ENCODE measurements around the gene SLC19A1. TPM values are rescaled to one million over a fixed set of nuclear protein-coding genes. Genes with fewer than 3 reads are reported as not detected.

Gene SLC19A1
- total and polyA plus RNA-seq, 4 experiments from 2014 or later, result 7.4 to 9.8 (median 8.2) TPM

GRCh38 chr21:45478816-45479669 is 63.2 kb downstream of the SLC19A1 start:
- ChIA-PET POLR2A (ENCODE audit: partially characterized antibody) (interaction anchor here (0.8 to 1.4 kb wide), 4 partner anchors 62 to 191 kb away, joined by 3 to 4 read pairs (median 3); partner anchors contain the start of gene POFUT2), CTCF (ENCODE audit: partially characterized antibody) (interaction anchor here (0.9 to 1.3 kb wide), 6 partner anchors 113 to 444 kb away, joined by 3 to 5 read pairs (median 3); no protein-coding TSS in a partner anchor)
- Mint-ChIP-seq H3K9me3 (peaks cover 0 to 4% (median 0%) of the 10 kb centered on the region in 8 donors), H3K4me3 (peak overlapping the region; percentile 85 to 94 (median 90)), H3K4me1 (peaks cover 23 to 40% (median 33%) of the 10 kb centered on the region in 4 donors), H3K36me3 (no peaks in the 10 kb centered on the region), H3K27me3 (no peaks in the 10 kb centered on the region), H3K27ac (peak overlapping the region; percentile 88 to 99 (median 97))
- Histone ChIP-seq H3K27ac (ENCODE audit: low read depth, low read length) (peak overlapping the region; percentile 41), H3K4me1 (ENCODE audit: insufficient read depth, low read length) (peaks cover 38% of the 10 kb centered on the region), H3K4me3 (ENCODE audit: low read length in 2 of 2) (peak overlapping the region; percentile 57 to 66), H3K36me3 (ENCODE audit: insufficient read depth, low read length) (no peaks in the 10 kb centered on the region), H3K9me3 (ENCODE audit: control insufficient read depth in 1 of 2, low read length in 2 of 2) (no peaks in the 10 kb centered on the region), H3K27me3 (ENCODE audit: insufficient read depth, low read length) (no peaks in the 10 kb centered on the region)
- intact Hi-C loops (cut with micrococcal nuclease), result loop anchor here (1.0 to 10.0 kb wide), 3 partner anchors 72 to 446 kb away; no protein-coding TSS in a partner anchor
- peak in 1 of 5 donors; percentile 16 for DNase-seq

- intact Hi-C loops (cut with micrococcal nuclease), result loop anchor here (1.0 to 10.0 kb wide), 3 partner anchors 73 to 447 kb away; no protein-coding TSS in a partner anchor
- peak; percentile 80 to 83 (median 81) for DNase-seq
- ChIA-PET CTCF (ENCODE audit: partially characterized antibody) (interaction anchor here (0.9 to 1.4 kb wide), 6 partner anchors 85 to 445 kb away, joined by 3 to 5 read pairs (median 3); no protein-coding TSS in a partner anchor), POLR2A (ENCODE audit: partially characterized antibody) (interaction anchor here (0.8 to 1.4 kb wide), 5 partner anchors 63 to 190 kb away, joined by 3 to 4 read pairs (median 3); partner anchors contain the start of gene POFUT2)
- Mint-ChIP-seq H3K36me3 (no peaks in the 10 kb centered on the region), H3K4me1 (peaks cover 23 to 37% (median 32%) of the 10 kb centered on the region in 4 donors), H3K9me3 (peaks cover 0 to 2% (median 0%) of the 10 kb centered on the region in 8 donors), H3K4me3 (peak overlapping the region; percentile 85 to 94 (median 90)), H3K27ac (peak overlapping the region; percentile 88 to 99 (median 97)), H3K27me3 (no peaks in the 10 kb centered on the region)
- H3K9me3 ChIP-seq (ENCODE audit: control insufficient read depth in 1 of 2, low read length in 2 of 2), result no peaks in the 10 kb centered on the region
- H3K27ac ChIP-seq (ENCODE audit: low read depth, low read length), result peak overlapping the region; percentile 41
- H3K27me3 ChIP-seq (ENCODE audit: insufficient read depth, low read length), result no peaks in the 10 kb centered on the region
- peak overlapping the region; percentile 57 to 66 for H3K4me3 ChIP-seq (ENCODE audit: low read length in 2 of 2)
- H3K4me1 ChIP-seq (ENCODE audit: insufficient read depth, low read length), result peaks cover 34% of the 10 kb centered on the region
- H3K36me3 ChIP-seq (ENCODE audit: insufficient read depth, low read length), result no peaks in the 10 kb centered on the region
Measured at GRCh38 chr21:45478115-45478801, 64.0 kb downstream of the SLC19A1 start.

DNA sequence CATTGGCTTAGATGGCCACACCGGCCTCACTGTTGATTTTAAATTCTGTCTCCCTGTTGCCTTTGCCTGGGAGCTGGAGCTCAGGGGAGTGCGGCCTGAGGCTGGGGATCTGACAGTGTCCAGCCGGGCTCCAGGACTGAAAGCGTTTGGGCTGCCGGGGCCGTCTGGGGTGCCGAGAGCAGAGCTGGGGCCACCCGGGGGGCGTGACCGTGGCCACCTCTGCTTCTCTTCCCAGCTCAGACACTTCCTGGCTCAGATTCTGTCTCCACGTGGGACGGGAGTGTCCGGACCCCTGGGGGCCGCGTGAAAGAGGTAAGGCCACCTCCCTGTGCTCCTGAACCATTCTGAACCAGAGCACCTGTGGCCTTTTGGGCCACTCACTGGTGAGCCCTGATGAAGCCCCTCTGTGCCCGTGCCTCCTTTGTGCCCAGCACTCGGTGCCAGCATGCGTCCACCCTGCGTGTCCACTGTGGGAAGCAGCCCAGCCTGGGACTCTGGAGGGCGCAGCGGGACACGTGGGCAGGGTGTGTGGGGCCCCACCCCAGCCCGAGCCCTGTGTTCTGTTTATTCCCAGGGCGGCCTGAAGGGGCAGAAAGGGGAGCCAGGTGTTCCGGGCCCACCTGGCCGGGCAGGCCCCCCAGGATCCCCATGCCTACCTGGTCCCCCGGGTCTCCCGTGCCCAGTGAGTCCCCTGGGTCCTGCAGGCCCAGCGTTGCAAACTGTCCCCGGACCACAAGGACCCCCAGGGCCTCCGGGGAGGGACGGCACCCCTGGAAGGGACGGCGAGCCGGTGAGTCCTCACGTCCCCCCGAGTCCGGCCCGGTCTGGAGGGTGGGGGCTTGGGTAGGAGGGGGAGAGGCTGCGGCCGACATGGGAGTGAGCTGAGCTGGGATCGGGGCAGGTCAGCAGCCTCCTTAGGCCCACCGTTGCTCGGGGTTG is 64.8 kb downstream of the SLC19A1 start:
- Histone ChIP-seq H3K4me3 (ENCODE audit: low read length in 2 of 2) (peak overlapping the region in 1 of 2 donors; percentile 66), H3K36me3 (ENCODE audit: insufficient read depth, low read length) (no peaks in the 10 kb centered on the region), H3K4me1 (ENCODE audit: insufficient read depth, low read length) (peaks cover 31% of the 10 kb centered on the region), H3K27ac (ENCODE audit: low read depth, low read length) (peak overlapping the region; percentile 41), H3K9me3 (ENCODE audit: control insufficient read depth in 1 of 2, low read length in 2 of 2) (no peaks in the 10 kb centered on the region), H3K27me3 (ENCODE audit: insufficient read depth, low read length) (no peaks in the 10 kb centered on the region)
- ChIA-PET POLR2A (ENCODE audit: partially characterized antibody) (interaction anchor here (1.0 to 1.4 kb wide), 3 partner anchors 64 to 119 kb away, joined by 3 to 4 read pairs (median 4); no protein-coding TSS in a partner anchor), CTCF (ENCODE audit: partially characterized antibody) (interaction anchor here (1.0 to 1.4 kb wide), 5 partner anchors 85 to 446 kb away, joined by 3 to 5 read pairs (median 3); no protein-coding TSS in a partner anchor)
- H3K9me3 Mint-ChIP-seq, result peaks cover 0 to 2% (median 0%) of the 10 kb centered on the region in 8 donors
- DNase-seq, result no peak
- H3K36me3 Mint-ChIP-seq, result no peaks in the 10 kb centered on the region
- H3K27ac Mint-ChIP-seq, result peak overlapping the region; percentile 88 to 99 (median 97)
- H3K4me1 Mint-ChIP-seq, result peaks cover 20 to 33% (median 28%) of the 10 kb centered on the region in 4 donors
- H3K4me3 Mint-ChIP-seq, result peak overlapping the region; percentile 85 to 94 (median 90)
- intact Hi-C loops (cut with micrococcal nuclease), result loop anchor here (1.0 to 10.0 kb wide), 3 partner anchors 74 to 447 kb away; no protein-coding TSS in a partner anchor
- no peaks in the 10 kb centered on the region for H3K27me3 Mint-ChIP-seq

GRCh38 chr21:45476582-45476981 is 65.7 kb downstream of the SLC19A1 start:
- H3K4me1 ChIP-seq (ENCODE audit: insufficient read depth, low read length), result peaks cover 31% of the 10 kb centered on the region
- no peaks in the 10 kb centered on the region for H3K27me3 Mint-ChIP-seq
- peak overlapping the region; percentile 0 to 94 (median 85) for H3K27ac Mint-ChIP-seq
- POLR2A ChIA-PET (ENCODE audit: partially characterized antibody), result no interaction called here
- intact Hi-C loops (cut with micrococcal nuclease), result loop anchor here (10.0 kb wide), 1 partner anchor 448 kb away; no protein-coding TSS in a partner anchor
- H3K36me3 ChIP-seq (ENCODE audit: insufficient read depth, low read length), result no peaks in the 10 kb centered on the region
- CTCF ChIA-PET (ENCODE audit: partially characterized antibody), result no interaction called here
- H3K27me3 ChIP-seq (ENCODE audit: insufficient read depth, low read length), result no peaks in the 10 kb centered on the region
- H3K4me3 ChIP-seq (ENCODE audit: low read length in 2 of 2), result no peak overlapping the region
- peak overlapping the region in 7 of 8 donors; percentile 1 to 81 (median 50) for H3K4me3 Mint-ChIP-seq
- no peaks in the 10 kb centered on the region for H3K9me3 ChIP-seq (ENCODE audit: control insufficient read depth in 1 of 2, low read length in 2 of 2)
- peaks cover 20 to 33% (median 28%) of the 10 kb centered on the region in 4 donors for H3K4me1 Mint-ChIP-seq
- H3K9me3 Mint-ChIP-seq, result peaks cover 0 to 2% (median 0%) of the 10 kb centered on the region in 8 donors
- H3K27ac ChIP-seq (ENCODE audit: low read depth, low read length), result no peak overlapping the region
- H3K36me3 Mint-ChIP-seq, result no peaks in the 10 kb centered on the region
- DNase-seq, result no peak

DNA sequence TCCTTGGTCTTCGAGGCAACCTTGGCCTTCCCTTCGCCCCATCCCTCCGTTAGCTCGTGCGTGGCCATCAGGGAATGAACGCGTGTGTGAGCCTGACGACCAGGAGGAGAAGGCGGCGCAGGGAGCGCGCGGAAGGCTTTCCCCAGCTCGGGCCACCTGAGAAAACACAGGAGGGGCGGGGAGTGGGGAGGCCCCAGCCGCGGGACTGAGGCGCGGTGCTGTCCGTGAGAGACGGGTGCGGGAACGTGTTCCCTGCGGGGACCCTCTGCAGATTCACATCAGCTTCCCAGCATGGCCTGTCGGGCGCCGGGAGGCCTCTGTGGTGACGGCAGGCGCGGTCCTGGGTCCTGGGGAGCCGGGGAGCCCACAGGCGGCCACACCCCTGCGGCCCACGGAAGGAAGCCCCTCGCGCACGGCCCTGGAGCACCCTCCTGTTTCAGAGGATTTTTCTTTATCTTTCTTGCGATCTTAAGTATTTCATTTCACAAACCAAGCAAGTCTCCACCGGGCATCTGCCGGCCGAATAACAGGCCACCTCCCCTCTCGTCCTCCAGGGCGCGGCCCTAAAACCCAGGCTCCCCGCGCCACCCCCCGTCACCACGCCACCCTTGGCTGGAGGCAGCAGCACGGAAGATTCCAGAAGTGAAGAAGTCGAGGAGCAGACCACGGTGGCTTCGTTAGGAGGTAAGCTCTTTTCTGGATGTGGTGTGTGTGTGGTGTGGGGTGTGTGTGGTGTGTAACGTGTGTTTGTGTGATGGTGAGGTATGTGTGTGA is 66.3 kb downstream of the SLC19A1 start:
- ChIA-PET CTCF (ENCODE audit: partially characterized antibody) (interaction anchor here (1.4 kb wide), 1 partner anchor 120 kb away, joined by 3 read pairs; no protein-coding TSS in a partner anchor), POLR2A (ENCODE audit: partially characterized antibody) (no interaction called here)
- Mint-ChIP-seq H3K36me3 (no peaks in the 10 kb centered on the region), H3K9me3 (peaks cover 0 to 2% (median 0%) of the 10 kb centered on the region in 8 donors), H3K4me3 (peak overlapping the region in 2 of 8 donors; percentile 55 to 61), H3K27me3 (no peaks in the 10 kb centered on the region), H3K27ac (peak overlapping the region in 6 of 7 donors; percentile 0 to 94 (median 86)), H3K4me1 (peaks cover 23 to 37% (median 32%) of the 10 kb centered on the region in 4 donors)
- Histone ChIP-seq H3K36me3 (ENCODE audit: insufficient read depth, low read length) (no peaks in the 10 kb centered on the region), H3K27me3 (ENCODE audit: insufficient read depth, low read length) (no peaks in the 10 kb centered on the region), H3K4me1 (ENCODE audit: insufficient read depth, low read length) (peaks cover 36% of the 10 kb centered on the region), H3K9me3 (ENCODE audit: control insufficient read depth in 1 of 2, low read length in 2 of 2) (no peaks in the 10 kb centered on the region), H3K4me3 (ENCODE audit: low read length in 2 of 2) (no peak overlapping the region), H3K27ac (ENCODE audit: low read depth, low read length) (no peak overlapping the region)
- intact Hi-C loops (cut with micrococcal nuclease), result loop anchor here (10.0 kb wide), 1 partner anchor 449 kb away; no protein-coding TSS in a partner anchor
- no peak for DNase-seq
